ENCODE results near the gene EML1. TPM values are rescaled to one million over a fixed set of nuclear protein-coding genes. Genes with fewer than 3 reads are reported as not detected.

EML1 gene
- total RNA-seq, 1 experiment from 2014 or later = 12.0 TPM

DNA sequence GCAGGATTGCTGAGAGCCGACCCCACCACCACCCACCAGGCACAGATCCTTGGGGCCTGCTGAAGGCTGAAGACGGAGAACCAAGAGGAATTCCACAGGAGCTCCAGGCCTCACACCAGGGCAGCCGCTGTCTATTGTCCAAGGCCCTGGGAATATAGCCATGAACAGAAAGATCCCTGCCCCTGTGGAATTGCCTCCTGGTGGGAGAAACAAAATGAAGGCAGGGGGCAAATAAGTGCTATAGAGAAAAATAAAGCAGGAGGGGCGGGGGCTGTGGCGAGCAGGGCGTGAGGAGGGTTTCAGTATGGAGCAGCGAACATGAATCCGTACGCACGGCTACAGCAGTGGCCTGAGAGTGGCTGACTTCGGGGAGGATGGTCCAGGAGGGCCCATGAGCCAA, 96.1 kb downstream of the EML1 start:
- H3K79me2 ChIP-seq (ENCODE audit: low read length) = no peaks in the 10 kb centered on the region
- CTCF ChIA-PET = no interaction called here
- no peaks in the 10 kb centered on the region for H4K20me1 ChIP-seq (ENCODE audit: low read length)
- H3F3A ChIP-seq (ENCODE audit: low read length, unreplicated experiment) = no peaks in the 10 kb centered on the region
- H3K9ac ChIP-seq (ENCODE audit: low read length) = no peak overlapping the region
- intact Hi-C loops (cut with micrococcal nuclease) = no loop called here
- ATAC-seq (no peak), DNase-seq (no peak)
- no peak overlapping the region for H3K4me3 ChIP-seq (ENCODE audit: low read length)
- no peaks in the 10 kb centered on the region for H3K27me3 ChIP-seq (ENCODE audit: low read length)
- H3K4me1 ChIP-seq (ENCODE audit: insufficient read depth, low read length) = no peaks in the 10 kb centered on the region
- BruUV-seq (replicated peaks) = no TSS peak
- H3K9me3 ChIP-seq (ENCODE audit: low read length) = no peaks in the 10 kb centered on the region
- no peak overlapping the region for H2AFZ ChIP-seq (ENCODE audit: low read length)
- POLR2A ChIA-PET (ENCODE audit: unreplicated experiment) = no interaction called here
- no peak overlapping the region for H3K27ac ChIP-seq (ENCODE audit: low read length)
- H3K9me2 ChIP-seq (replicated peaks; ENCODE audit: low read length) = no peaks in the 10 kb centered on the region
- H3K4me2 ChIP-seq (ENCODE audit: low read length) = no peak overlapping the region
- H3K36me3 ChIP-seq (ENCODE audit: low read depth, low read length) = no peaks in the 10 kb centered on the region
- TF ChIP-seq, protein P1, sequence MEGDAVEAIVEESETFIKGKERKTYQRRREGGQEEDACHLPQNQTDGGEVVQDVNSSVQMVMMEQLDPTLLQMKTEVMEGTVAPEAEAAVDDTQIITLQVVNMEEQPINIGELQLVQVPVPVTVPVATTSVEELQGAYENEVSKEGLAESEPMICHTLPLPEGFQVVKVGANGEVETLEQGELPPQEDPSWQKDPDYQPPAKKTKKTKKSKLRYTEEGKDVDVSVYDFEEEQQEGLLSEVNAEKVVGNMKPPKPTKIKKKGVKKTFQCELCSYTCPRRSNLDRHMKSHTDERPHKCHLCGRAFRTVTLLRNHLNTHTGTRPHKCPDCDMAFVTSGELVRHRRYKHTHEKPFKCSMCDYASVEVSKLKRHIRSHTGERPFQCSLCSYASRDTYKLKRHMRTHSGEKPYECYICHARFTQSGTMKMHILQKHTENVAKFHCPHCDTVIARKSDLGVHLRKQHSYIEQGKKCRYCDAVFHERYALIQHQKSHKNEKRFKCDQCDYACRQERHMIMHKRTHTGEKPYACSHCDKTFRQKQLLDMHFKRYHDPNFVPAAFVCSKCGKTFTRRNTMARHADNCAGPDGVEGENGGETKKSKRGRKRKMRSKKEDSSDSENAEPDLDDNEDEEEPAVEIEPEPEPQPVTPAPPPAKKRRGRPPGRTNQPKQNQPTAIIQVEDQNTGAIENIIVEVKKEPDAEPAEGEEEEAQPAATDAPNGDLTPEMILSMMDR (conservative IDR thresholded peaks at IDR 0.05; ENCODE audit: low read depth, low read length) = no peak
- TF ChIP-seq EZH2 (IDR thresholded peaks at IDR 0.05; ENCODE audit: low read length, unreplicated experiment) (no peak), EZH2phosphoT487 (IDR thresholded peaks at IDR 0.05; ENCODE audit: borderline replicate concordance, low read length) (no peak)

DNA sequence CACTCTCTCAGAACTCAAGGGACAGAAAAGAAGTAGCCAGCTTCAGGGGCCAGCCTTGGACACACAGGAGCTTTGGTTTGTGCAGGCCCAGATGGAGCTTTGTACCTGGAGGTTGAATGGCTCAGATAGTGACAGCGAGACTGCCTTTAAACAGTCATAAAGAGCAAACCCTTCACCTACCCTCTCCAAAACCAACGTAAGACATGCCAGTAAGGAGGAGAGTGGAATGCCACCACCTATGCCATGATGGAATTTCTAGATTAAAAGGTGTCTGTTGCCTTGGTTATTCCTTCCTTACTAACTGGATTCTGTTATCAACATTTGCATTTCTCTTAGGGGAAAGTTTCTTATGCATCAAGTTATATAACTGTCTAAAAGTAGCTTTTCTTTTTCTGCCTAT, 98.1 kb downstream of the EML1 start:
- no peak for ATAC-seq
- no peak for TF ChIP-seq EZH2 (IDR thresholded peaks at IDR 0.05; ENCODE audit: low read length, unreplicated experiment)
- TF ChIP-seq, protein P1 (conservative IDR thresholded peaks at IDR 0.05; ENCODE audit: low read depth, low read length) = no peak
- no peak for TF ChIP-seq EZH2phosphoT487 (IDR thresholded peaks at IDR 0.05; ENCODE audit: borderline replicate concordance, low read length)
- ChIA-PET CTCF (no interaction called here), POLR2A (ENCODE audit: unreplicated experiment) (no interaction called here)
- Histone ChIP-seq H3K4me1 (ENCODE audit: insufficient read depth, low read length) (no peaks in the 10 kb centered on the region), H3K9ac (ENCODE audit: low read length) (no peak overlapping the region), H3K4me3 (ENCODE audit: low read length) (no peak overlapping the region), H3K4me2 (ENCODE audit: low read length) (no peak overlapping the region), H3K9me2 (replicated peaks; ENCODE audit: low read length) (no peaks in the 10 kb centered on the region), H3K27ac (ENCODE audit: low read length) (no peak overlapping the region), H3K36me3 (ENCODE audit: low read depth, low read length) (no peaks in the 10 kb centered on the region), H3F3A (ENCODE audit: low read length, unreplicated experiment) (no peaks in the 10 kb centered on the region), H3K79me2 (ENCODE audit: low read length) (no peaks in the 10 kb centered on the region), H3K9me3 (ENCODE audit: low read length) (no peaks in the 10 kb centered on the region), H4K20me1 (ENCODE audit: low read length) (no peaks in the 10 kb centered on the region), H2AFZ (ENCODE audit: low read length) (no peak overlapping the region), H3K27me3 (ENCODE audit: low read length) (no peaks in the 10 kb centered on the region)
- intact Hi-C loops (cut with micrococcal nuclease) = no loop called here
- BruUV-seq (replicated peaks) = no TSS peak
- no peak for DNase-seq

DNA sequence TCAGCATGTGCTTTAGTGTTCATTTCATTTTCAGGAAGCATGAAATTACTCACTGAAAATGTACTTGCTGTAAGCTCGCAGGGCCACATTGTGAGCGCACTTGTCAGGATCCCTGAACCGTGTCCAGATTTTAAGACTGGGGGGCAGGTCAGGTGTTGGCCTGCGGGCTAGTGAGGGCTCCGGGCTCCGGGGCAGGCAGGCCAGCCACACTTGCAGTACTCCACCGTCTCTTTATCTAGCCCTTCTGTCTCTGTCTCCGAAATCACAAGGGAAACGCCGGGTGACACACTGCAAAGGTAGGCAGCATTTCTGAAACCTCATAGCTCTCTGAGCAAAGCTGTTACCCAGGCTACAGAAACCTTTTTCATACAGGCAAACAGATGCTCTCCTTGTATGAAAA, 98.7 kb downstream of the EML1 start:
- Histone ChIP-seq H3K9me3 (ENCODE audit: low read length) (no peaks in the 10 kb centered on the region), H3K4me1 (ENCODE audit: insufficient read depth, low read length) (no peaks in the 10 kb centered on the region), H3K4me2 (ENCODE audit: low read length) (no peak overlapping the region), H3K9me2 (replicated peaks; ENCODE audit: low read length) (no peaks in the 10 kb centered on the region), H2AFZ (ENCODE audit: low read length) (no peak overlapping the region), H4K20me1 (ENCODE audit: low read length) (no peaks in the 10 kb centered on the region), H3K9ac (ENCODE audit: low read length) (no peak overlapping the region), H3K27me3 (ENCODE audit: low read length) (no peaks in the 10 kb centered on the region), H3K4me3 (ENCODE audit: low read length) (no peak overlapping the region), H3K79me2 (ENCODE audit: low read length) (no peaks in the 10 kb centered on the region), H3K27ac (ENCODE audit: low read length) (no peak overlapping the region), H3K36me3 (ENCODE audit: low read depth, low read length) (no peaks in the 10 kb centered on the region), H3F3A (ENCODE audit: low read length, unreplicated experiment) (no peaks in the 10 kb centered on the region)
- ATAC-seq (no peak), DNase-seq (no peak)
- ChIA-PET CTCF (no interaction called here), POLR2A (ENCODE audit: unreplicated experiment) (no interaction called here)
- no TSS peak for BruUV-seq (replicated peaks)
- intact Hi-C loops (cut with micrococcal nuclease) = no loop called here
- TF ChIP-seq, protein P1 (conservative IDR thresholded peaks at IDR 0.05; ENCODE audit: low read depth, low read length) = no peak
- TF ChIP-seq EZH2phosphoT487 (IDR thresholded peaks at IDR 0.05; ENCODE audit: borderline replicate concordance, low read length) (no peak), EZH2 (IDR thresholded peaks at IDR 0.05; ENCODE audit: low read length, unreplicated experiment) (no peak)

All from PC-3 (cell line).